ENCODE measurements around the gene LAMA1.
"Not testable (repeated sequence)": the region's sequence is repeated elsewhere in the genome, so short reads cannot be mapped to it uniquely, and the experiment has no call there.

LAMA1 gene

DNA sequence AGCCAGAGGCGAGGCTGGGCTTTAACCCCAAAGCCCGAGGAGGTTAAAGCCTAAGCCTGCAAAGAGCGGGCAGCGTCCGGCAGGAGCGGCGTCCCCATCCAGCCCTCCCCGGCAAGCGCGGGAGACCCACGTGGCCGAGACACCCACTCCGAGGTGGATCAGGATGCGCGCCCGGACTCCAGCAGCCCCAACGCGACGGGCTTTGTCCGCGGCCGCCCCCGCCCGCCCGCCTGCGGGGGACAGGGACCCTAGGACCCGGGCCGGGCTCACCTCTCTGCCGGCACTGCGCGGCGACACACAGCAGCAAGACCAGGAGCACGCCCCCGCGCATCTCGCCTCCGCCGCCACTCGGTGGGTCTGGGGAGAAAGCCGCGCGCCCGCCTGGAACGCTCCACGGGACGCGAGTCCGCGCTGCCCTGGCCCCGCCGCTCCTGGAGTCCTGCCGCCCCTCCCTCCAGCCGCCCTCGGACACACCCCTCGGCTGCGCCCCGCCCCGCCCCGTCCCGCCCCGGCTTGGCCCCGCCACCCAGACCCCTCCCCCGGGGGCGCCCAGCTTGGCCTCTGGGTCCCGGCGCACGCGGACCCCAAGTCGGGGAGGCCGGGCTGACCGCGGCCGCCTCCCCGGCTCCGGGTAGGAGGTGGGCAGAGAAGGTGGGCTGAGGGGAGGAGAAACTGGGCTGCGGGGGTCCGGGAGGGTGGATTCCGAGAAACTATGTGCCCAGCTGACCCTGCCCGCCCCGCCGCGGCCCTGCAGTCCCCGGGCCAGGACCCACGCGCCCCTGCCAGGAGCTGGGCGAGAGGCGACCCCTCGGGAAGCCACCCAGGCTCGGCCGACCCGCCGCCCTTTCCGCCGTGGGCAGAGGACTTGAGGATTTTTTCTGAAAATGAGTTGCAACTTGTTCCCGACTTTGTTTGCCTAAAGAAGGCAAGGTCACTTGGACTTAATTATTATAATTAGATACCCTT lies at the start of gene LAMA1:
LAMA1 (minus strand) TSS at position 408 of the 966 bp plus-strand sequence; CDS start at position 331, 77 bp downstream.
- Histone ChIP-seq H3K9ac (ENCODE audit: low read depth, low read length) (peak within 1 kb of the TSS; percentile 37), H3K36me3 (ENCODE audit: control insufficient read depth, insufficient read depth, low read length) (no peaks in the 10 kb centered on the region), H3K4me1 (ENCODE audit: control insufficient read depth, insufficient read depth, low read length) (no peaks in the 10 kb centered on the region), H3K27me3 (ENCODE audit: control insufficient read depth, insufficient read depth, low read length) (peaks cover 9% of the 10 kb centered on the region), H3K9me3 (ENCODE audit: control insufficient read depth, insufficient read depth, low read length) (no peaks in the 10 kb centered on the region), H3K4me3 (ENCODE audit: low read depth, low read length) (peak within 1 kb of the TSS; percentile 49)

DNA sequence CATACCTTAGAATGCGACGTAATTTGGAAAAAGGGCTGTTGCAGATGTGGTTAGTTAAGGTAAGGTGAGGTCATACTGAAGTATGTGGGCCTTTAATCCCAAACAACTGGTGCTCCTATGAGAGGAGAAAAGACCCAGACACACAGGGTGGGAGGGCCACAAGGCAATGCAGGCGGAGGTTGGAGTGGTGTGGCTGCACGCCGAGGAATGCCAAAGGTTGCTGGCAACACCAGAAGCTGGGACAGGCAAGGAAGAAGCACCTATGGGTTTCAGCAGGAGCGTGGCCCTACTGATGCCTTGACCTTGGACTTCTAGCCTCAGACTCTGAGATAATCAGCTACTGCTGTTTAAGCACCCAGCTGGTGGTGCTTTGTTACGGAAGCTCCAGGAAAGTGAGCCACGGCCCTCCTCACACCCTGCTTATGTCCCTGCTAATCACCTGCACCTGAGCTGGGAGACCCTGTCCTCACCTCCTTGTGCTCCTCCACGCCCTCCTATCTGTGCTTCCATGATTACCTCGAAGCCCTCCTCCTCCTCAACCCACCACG lies 48.3 kb upstream of the LAMA1 start:
- Histone ChIP-seq H3K36me3 (ENCODE audit: control insufficient read depth, insufficient read depth, low read length) (no peaks in the 10 kb centered on the region), H3K9me3 (ENCODE audit: control insufficient read depth, insufficient read depth, low read length) (no peaks in the 10 kb centered on the region), H3K4me1 (ENCODE audit: control insufficient read depth, insufficient read depth, low read length) (no peaks in the 10 kb centered on the region), H3K4me3 (ENCODE audit: low read depth, low read length) (no peak overlapping the region), H3K9ac (ENCODE audit: low read depth, low read length) (no peak overlapping the region), H3K27me3 (ENCODE audit: control insufficient read depth, insufficient read depth, low read length) (no peaks in the 10 kb centered on the region)

DNA sequence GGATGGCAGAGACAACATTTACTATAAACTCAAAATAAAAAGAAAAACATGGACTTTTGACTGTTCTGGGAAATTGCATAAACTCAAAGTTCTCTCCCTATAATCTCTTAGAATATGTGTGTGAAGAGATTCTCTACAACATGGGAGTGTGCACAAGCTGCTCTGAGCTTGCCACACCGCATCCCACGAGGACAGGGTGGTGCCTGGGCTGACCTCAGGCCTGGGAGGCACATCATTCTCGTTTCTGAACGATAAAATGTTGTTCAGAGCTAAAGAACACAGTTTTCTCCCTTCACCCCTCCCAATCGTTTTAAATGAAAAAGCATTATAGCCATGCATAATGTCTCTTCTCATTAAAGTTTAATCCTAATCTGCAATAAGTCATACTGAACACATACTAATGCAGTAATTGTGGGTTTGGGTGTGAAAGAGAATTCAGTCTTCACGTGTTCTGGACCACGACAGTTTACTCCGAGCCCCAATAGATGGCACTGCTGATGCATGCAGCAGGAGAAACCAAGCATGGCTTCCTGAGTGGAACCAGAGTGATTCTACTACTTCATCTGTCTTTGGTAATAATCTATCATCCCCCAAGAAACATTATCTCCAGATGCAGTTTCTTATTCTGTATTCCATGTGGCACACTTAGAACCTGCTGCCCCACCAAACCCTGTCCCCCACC lies 46.9 kb upstream of the LAMA1 start:
- no peaks in the 10 kb centered on the region for H3K27me3 ChIP-seq (ENCODE audit: control insufficient read depth, insufficient read depth, low read length)
- H3K9ac ChIP-seq (ENCODE audit: low read depth, low read length) = no peak overlapping the region
- H3K4me3 ChIP-seq (ENCODE audit: low read depth, low read length) = no peak overlapping the region
- no peaks in the 10 kb centered on the region for H3K9me3 ChIP-seq (ENCODE audit: control insufficient read depth, insufficient read depth, low read length)
- H3K4me1 ChIP-seq (ENCODE audit: control insufficient read depth, insufficient read depth, low read length) = no peaks in the 10 kb centered on the region
- H3K36me3 ChIP-seq (ENCODE audit: control insufficient read depth, insufficient read depth, low read length) = no peaks in the 10 kb centered on the region

DNA sequence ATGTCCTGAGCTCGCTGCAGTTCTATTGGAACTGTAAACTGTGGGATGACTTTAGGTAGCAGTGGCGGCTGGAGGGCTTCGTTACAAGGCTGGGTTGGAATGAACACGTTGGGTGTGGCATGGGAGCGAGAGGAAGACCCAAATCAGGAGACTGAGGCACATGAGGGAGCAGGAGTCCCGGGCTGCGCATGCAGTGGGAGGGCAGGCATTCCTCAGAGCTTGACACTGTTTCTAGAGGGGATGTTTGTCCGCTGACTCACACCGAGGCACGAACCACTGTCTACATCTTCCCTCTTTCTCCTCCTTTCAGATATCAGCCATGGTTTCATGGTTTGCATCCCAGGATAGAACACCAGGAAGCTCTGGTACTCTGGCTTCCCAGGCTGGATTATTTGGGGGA lies 40.6 kb upstream of the LAMA1 start:
- Histone ChIP-seq H3K27me3 (ENCODE audit: control insufficient read depth, insufficient read depth, low read length) (no peaks in the 10 kb centered on the region), H3K36me3 (ENCODE audit: control insufficient read depth, insufficient read depth, low read length) (no peaks in the 10 kb centered on the region), H3K4me3 (ENCODE audit: low read depth, low read length) (no peak overlapping the region), H3K9me3 (ENCODE audit: control insufficient read depth, insufficient read depth, low read length) (no peaks in the 10 kb centered on the region), H3K9ac (ENCODE audit: low read depth, low read length) (no peak overlapping the region), H3K4me1 (ENCODE audit: control insufficient read depth, insufficient read depth, low read length) (no peaks in the 10 kb centered on the region)

DNA sequence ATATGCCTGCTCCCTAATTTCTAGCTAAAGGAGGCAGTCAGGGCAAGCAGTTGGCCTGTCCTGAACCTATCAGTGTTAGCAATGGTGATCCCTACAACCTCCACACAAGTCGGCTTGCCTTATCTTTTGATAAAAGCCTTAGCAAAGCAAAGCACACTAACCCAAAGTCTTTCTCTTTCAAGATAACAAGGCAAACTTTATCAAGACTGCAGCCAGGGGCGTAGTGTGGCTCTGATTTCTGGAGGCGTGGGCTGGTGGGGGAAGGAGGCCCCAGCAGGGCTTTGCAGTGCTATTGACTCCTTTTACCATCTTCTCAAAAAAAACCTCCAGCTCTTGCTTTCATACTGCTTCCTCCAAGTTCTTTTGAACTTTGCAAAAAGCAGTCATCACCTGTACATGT lies 40.2 kb upstream of the LAMA1 start:
- Histone ChIP-seq H3K36me3 (ENCODE audit: control insufficient read depth, insufficient read depth, low read length) (no peaks in the 10 kb centered on the region), H3K9ac (ENCODE audit: low read depth, low read length) (no peak overlapping the region), H3K27me3 (ENCODE audit: control insufficient read depth, insufficient read depth, low read length) (no peaks in the 10 kb centered on the region), H3K4me1 (ENCODE audit: control insufficient read depth, insufficient read depth, low read length) (no peaks in the 10 kb centered on the region), H3K4me3 (ENCODE audit: low read depth, low read length) (no peak overlapping the region), H3K9me3 (ENCODE audit: control insufficient read depth, insufficient read depth, low read length) (no peaks in the 10 kb centered on the region)

GRCh38 chr18:7155887-7156286 lies 38.3 kb upstream of the LAMA1 start:
- Histone ChIP-seq H3K9ac (ENCODE audit: low read depth, low read length) (no peak overlapping the region), H3K9me3 (ENCODE audit: control insufficient read depth, insufficient read depth, low read length) (no peaks in the 10 kb centered on the region), H3K36me3 (ENCODE audit: control insufficient read depth, insufficient read depth, low read length) (no peaks in the 10 kb centered on the region), H3K27me3 (ENCODE audit: control insufficient read depth, insufficient read depth, low read length) (no peaks in the 10 kb centered on the region), H3K4me1 (ENCODE audit: control insufficient read depth, insufficient read depth, low read length) (no peaks in the 10 kb centered on the region), H3K4me3 (ENCODE audit: low read depth, low read length) (no peak overlapping the region)

- Histone ChIP-seq H3K4me1 (ENCODE audit: control insufficient read depth, insufficient read depth, low read length) (no peaks in the 10 kb centered on the region), H3K4me3 (ENCODE audit: low read depth, low read length) (no peak overlapping the region), H3K36me3 (ENCODE audit: control insufficient read depth, insufficient read depth, low read length) (no peaks in the 10 kb centered on the region), H3K9me3 (ENCODE audit: control insufficient read depth, insufficient read depth, low read length) (no peaks in the 10 kb centered on the region), H3K27me3 (ENCODE audit: control insufficient read depth, insufficient read depth, low read length) (no peaks in the 10 kb centered on the region), H3K9ac (ENCODE audit: low read depth, low read length) (no peak overlapping the region)
Observed at GRCh38 chr18:7155092-7155491, 37.5 kb upstream of the LAMA1 start.

GRCh38 chr18:7152440-7152839 lies 34.8 kb upstream of the LAMA1 start:
- Histone ChIP-seq H3K9me3 (ENCODE audit: control insufficient read depth, insufficient read depth, low read length) (no peaks in the 10 kb centered on the region), H3K36me3 (ENCODE audit: control insufficient read depth, insufficient read depth, low read length) (no peaks in the 10 kb centered on the region), H3K9ac (ENCODE audit: low read depth, low read length) (no peak overlapping the region), H3K4me1 (ENCODE audit: control insufficient read depth, insufficient read depth, low read length) (no peaks in the 10 kb centered on the region), H3K4me3 (ENCODE audit: low read depth, low read length) (no peak overlapping the region), H3K27me3 (ENCODE audit: control insufficient read depth, insufficient read depth, low read length) (no peaks in the 10 kb centered on the region)

DNA sequence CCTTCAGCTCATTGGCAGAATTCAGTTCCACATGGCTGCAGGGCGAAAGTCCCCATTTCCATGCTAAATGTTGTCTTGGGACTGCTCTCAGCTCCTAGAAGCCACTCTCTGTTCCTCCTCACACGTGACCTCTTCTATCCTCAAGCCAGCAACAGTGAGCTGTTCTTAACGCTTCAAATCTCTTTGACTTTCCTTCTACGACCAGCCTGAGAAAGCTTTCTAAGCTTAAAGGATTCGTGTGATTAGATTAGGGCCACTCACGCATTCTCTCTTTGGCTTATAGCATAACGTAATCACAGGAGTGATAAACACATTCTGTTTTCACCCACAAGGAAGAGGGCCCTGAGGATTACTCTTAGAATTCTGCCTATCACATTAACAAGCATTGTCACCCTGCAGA lies 29.8 kb upstream of the LAMA1 start:
- Histone ChIP-seq H3K36me3 (ENCODE audit: control insufficient read depth, insufficient read depth, low read length) (no peaks in the 10 kb centered on the region), H3K4me1 (ENCODE audit: control insufficient read depth, insufficient read depth, low read length) (no peaks in the 10 kb centered on the region), H3K9me3 (ENCODE audit: control insufficient read depth, insufficient read depth, low read length) (no peaks in the 10 kb centered on the region), H3K4me3 (ENCODE audit: low read depth, low read length) (no peak overlapping the region), H3K9ac (ENCODE audit: low read depth, low read length) (no peak overlapping the region), H3K27me3 (ENCODE audit: control insufficient read depth, insufficient read depth, low read length) (no peaks in the 10 kb centered on the region)

- no peak overlapping the region for H3K4me3 ChIP-seq (ENCODE audit: low read depth, low read length)
- no peaks in the 10 kb centered on the region for H3K36me3 ChIP-seq (ENCODE audit: control insufficient read depth, insufficient read depth, low read length)
Observed at GRCh38 chr18:7146067-7146466, 28.5 kb upstream of the LAMA1 start.

GRCh38 chr18:7144921-7145320 lies 27.3 kb upstream of the LAMA1 start:
- H3K9me3 ChIP-seq (ENCODE audit: control insufficient read depth, insufficient read depth, low read length); H3K4me3 ChIP-seq (ENCODE audit: low read depth, low read length); H3K4me1 ChIP-seq (ENCODE audit: control insufficient read depth, insufficient read depth, low read length); H3K36me3 ChIP-seq (ENCODE audit: control insufficient read depth, insufficient read depth, low read length); H3K9ac ChIP-seq (ENCODE audit: low read depth, low read length); H3K27me3 ChIP-seq (ENCODE audit: control insufficient read depth, insufficient read depth, low read length): not testable (repeated sequence)

More at GRCh38 chr18:7146067-7146466, 28.5 kb upstream of the LAMA1 start:
- Histone ChIP-seq H3K9ac (ENCODE audit: low read depth, low read length) (no peak overlapping the region), H3K9me3 (ENCODE audit: control insufficient read depth, insufficient read depth, low read length) (no peaks in the 10 kb centered on the region), H3K4me1 (ENCODE audit: control insufficient read depth, insufficient read depth, low read length) (no peaks in the 10 kb centered on the region), H3K27me3 (ENCODE audit: control insufficient read depth, insufficient read depth, low read length) (no peaks in the 10 kb centered on the region)
